ENCODE results near the gene PABPC3.

DNA sequence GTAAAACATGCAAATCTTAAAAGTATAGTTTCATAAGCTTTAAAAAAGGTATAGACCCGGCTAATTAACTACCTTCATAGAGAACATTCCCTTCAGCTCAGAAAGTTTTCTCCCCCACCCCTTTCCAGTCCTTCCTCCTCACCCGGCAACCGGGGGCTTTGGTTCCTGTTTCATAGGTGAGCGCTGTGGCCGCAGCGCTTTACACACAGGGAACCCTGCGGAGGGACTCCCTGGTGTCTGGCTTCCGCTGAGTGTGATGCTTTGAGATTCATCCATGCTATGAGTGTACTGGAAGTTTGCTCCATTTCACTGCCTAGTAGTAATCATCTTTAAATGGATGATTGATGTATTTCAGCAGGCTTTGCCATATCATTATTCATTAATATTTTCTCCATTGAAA lies 26.0 kb upstream of the PABPC3 start:
- TF ChIP-seq, protein P1, sequence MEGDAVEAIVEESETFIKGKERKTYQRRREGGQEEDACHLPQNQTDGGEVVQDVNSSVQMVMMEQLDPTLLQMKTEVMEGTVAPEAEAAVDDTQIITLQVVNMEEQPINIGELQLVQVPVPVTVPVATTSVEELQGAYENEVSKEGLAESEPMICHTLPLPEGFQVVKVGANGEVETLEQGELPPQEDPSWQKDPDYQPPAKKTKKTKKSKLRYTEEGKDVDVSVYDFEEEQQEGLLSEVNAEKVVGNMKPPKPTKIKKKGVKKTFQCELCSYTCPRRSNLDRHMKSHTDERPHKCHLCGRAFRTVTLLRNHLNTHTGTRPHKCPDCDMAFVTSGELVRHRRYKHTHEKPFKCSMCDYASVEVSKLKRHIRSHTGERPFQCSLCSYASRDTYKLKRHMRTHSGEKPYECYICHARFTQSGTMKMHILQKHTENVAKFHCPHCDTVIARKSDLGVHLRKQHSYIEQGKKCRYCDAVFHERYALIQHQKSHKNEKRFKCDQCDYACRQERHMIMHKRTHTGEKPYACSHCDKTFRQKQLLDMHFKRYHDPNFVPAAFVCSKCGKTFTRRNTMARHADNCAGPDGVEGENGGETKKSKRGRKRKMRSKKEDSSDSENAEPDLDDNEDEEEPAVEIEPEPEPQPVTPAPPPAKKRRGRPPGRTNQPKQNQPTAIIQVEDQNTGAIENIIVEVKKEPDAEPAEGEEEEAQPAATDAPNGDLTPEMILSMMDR (IDR thresholded peaks at IDR 0.05; ENCODE audit: insufficient read depth, low read length, poor library complexity, severe bottlenecking): no peak
- TF ChIP-seq EZH2phosphoT487 (conservative IDR thresholded peaks at IDR 0.05; ENCODE audit: low read length): no peak
